IPS-18a (cell line): Measurements from ENCODE around the gene FANCI.
"Not testable (repeated sequence)": the region's sequence is repeated elsewhere in the genome, so short reads cannot be mapped to it uniquely, and the experiment has no call there.

Source experiments
- H3K27ac ChIP-seq: one replicate; pipeline ENCODE4 v1.5.1; 2013; ENCODE audit warnings: low read length
- H3K27me3 ChIP-seq: one replicate; pipeline ENCODE4 v1.6.1; 2013; ENCODE audit warnings: mild to moderate bottlenecking, low read length; ENCODE audit not compliant: control insufficient read depth, insufficient read depth
- H3K36me3 ChIP-seq: one replicate; pipeline ENCODE4 v1.6.1; 2013; ENCODE audit warnings: low read depth, low read length; ENCODE audit not compliant: control insufficient read depth
- H3K4me1 ChIP-seq: one replicate; pipeline ENCODE4 v1.6.1; 2013; ENCODE audit warnings: low read depth, low read length; ENCODE audit not compliant: control insufficient read depth
- H3K4me3 ChIP-seq: one replicate; pipeline ENCODE4 v1.5.1; 2013; ENCODE audit warnings: low read length
- H3K9ac ChIP-seq: one replicate; pipeline ENCODE4 v1.6.1; 2013; ENCODE audit warnings: mild to moderate bottlenecking, low read length, moderate library complexity
- H3K9me3 ChIP-seq: one replicate; pipeline ENCODE4 v1.6.1; 2013; ENCODE audit warnings: low read depth, low read length; ENCODE audit not compliant: control insufficient read depth

The FANCI gene

DNA sequence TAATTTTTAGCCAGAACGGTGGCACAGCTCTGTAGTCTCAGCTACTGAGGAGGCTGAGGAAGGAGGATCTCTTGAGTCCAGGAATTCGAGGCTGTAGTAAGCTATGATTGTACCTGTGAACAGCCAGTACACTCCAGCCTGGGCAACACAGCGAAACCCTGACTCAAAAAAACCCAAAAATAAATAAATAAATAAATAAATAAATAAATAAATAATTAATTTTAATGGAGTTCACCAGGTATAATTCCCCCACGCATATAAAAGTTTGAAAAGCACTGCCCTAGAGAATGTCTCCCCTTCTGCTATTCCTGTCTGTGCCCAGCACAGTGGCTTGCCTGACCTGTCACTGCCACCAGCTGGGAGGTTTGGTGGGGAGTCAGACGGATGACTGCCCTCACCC is 18.2 kb upstream of the FANCI start:
- Histone ChIP-seq H3K9ac (no peak overlapping the region), H3K27me3 (no peaks in the 10 kb centered on the region), H3K9me3 (no peaks in the 10 kb centered on the region), H3K4me1 (no peaks in the 10 kb centered on the region), H3K36me3 (no peaks in the 10 kb centered on the region), H3K4me3 (no peak overlapping the region), H3K27ac (no peak overlapping the region)

GRCh38 chr15:89226359-89227221 is 17.2 kb upstream of the FANCI start:
- H3K27me3 ChIP-seq = no peaks in the 10 kb centered on the region
- H3K9ac ChIP-seq = no peak overlapping the region
- no peaks in the 10 kb centered on the region for H3K4me1 ChIP-seq

GRCh38 chr15:89227425-89227824 is 16.4 kb upstream of the FANCI start:
- H3K9me3 ChIP-seq = no peaks in the 10 kb centered on the region
- H3K4me3 ChIP-seq = no peak overlapping the region
- no peaks in the 10 kb centered on the region for H3K4me1 ChIP-seq
- H3K27ac ChIP-seq = no peak overlapping the region
- H3K27me3 ChIP-seq = no peaks in the 10 kb centered on the region
- H3K36me3 ChIP-seq = no peaks in the 10 kb centered on the region
- H3K9ac ChIP-seq = no peak overlapping the region

More at GRCh38 chr15:89226359-89227221, 17.2 kb upstream of the FANCI start:
- Histone ChIP-seq H3K9me3 (no peaks in the 10 kb centered on the region), H3K27ac (no peak overlapping the region), H3K4me3 (no peak overlapping the region), H3K36me3 (no peaks in the 10 kb centered on the region)

GRCh38 chr15:89230277-89230676 is 13.5 kb upstream of the FANCI start:
- no peaks in the 10 kb centered on the region for H3K27me3 ChIP-seq
- no peak overlapping the region for H3K9ac ChIP-seq
- H3K4me1 ChIP-seq = no peaks in the 10 kb centered on the region
- H3K9me3 ChIP-seq = no peaks in the 10 kb centered on the region
- H3K4me3 ChIP-seq = no peak overlapping the region
- no peak overlapping the region for H3K27ac ChIP-seq
- H3K36me3 ChIP-seq = no peaks in the 10 kb centered on the region

DNA sequence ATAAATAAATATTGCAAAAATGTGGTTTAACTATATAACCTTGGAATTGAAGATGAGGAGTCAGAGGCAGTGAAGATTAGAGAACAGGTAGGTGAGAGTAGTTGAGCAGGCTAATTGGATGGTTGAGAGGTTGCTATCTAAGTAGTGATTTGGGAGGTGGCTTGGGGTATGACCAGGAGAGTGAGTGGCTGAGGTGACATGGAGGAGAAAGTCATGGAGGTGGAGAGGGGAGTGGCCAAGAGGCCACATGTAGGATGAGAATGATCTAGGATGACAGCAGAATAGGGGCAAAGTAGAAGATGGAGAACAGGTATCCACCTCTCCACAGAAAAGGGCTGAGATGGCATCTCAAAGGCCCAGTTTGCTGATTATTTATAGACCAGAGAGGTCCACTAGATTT is 11.9 kb upstream of the FANCI start:
- Histone ChIP-seq H3K27me3 (no peaks in the 10 kb centered on the region), H3K36me3 (no peaks in the 10 kb centered on the region), H3K4me1 (no peaks in the 10 kb centered on the region), H3K9ac (no peak overlapping the region), H3K27ac (no peak overlapping the region), H3K4me3 (no peak overlapping the region), H3K9me3 (no peaks in the 10 kb centered on the region)

- H3K4me3 ChIP-seq, H3K4me1 ChIP-seq, H3K36me3 ChIP-seq, H3K9ac ChIP-seq, H3K27me3 ChIP-seq, H3K27ac ChIP-seq, H3K9me3 ChIP-seq: not testable (repeated sequence)
Observed at GRCh38 chr15:89239883-89240810, 3.6 kb upstream of the FANCI start.

GRCh38 chr15:89243046-89243690 is 611 bp upstream of the FANCI start:
- no peaks in the 10 kb centered on the region for H3K4me1 ChIP-seq
- H3K4me3 ChIP-seq = peak overlapping the region; percentile 94
- no peaks in the 10 kb centered on the region for H3K9me3 ChIP-seq
- H3K36me3 ChIP-seq = peaks cover 11% of the 10 kb centered on the region
- peak overlapping the region; percentile 83 for H3K9ac ChIP-seq
- no peak overlapping the region for H3K27ac ChIP-seq
- H3K27me3 ChIP-seq = no peaks in the 10 kb centered on the region

DNA sequence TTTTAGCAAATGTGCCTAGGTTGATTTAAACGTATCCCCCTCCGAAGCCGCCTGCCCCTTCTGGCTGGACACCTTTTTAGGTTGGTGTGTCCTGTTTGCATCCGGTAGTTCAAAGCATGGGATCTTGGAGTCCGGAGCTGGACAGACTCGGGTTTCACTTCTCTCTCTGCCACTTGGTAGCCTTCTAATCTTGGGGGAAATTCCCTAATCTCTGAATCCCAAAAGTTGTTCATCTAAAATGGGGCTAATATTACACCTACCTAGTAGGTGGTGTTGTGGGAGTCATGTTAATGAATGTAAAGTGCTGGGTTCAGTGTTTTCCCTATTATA is 760 bp downstream of the FANCI start:
- Histone ChIP-seq H3K4me3 (peak overlapping the region; percentile 94), H3K27me3 (no peaks in the 10 kb centered on the region), H3K9ac (peak overlapping the region; percentile 83), H3K9me3 (no peaks in the 10 kb centered on the region), H3K36me3 (peaks cover 24% of the 10 kb centered on the region), H3K4me1 (no peaks in the 10 kb centered on the region), H3K27ac (peak overlapping the region; percentile 43)

DNA sequence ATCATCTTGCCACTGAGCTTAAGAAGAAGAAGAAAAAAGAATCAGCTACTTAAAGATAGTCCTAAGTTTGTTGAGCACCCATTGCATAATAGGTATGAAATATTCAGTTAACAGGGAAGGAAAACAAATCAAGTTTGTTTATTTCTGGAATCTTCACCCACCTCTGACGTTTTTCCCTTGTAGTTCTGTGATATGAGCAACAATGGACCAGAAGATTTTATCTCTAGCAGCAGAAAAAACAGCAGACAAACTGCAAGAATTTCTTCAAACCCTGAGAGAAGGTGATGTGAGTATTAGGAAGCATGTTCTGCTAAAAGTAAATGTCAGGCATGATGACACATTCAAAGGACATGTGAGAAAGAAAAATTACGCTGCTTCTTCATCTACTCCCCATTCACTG is 3.7 kb downstream of the FANCI start:
- Histone ChIP-seq H3K27ac (no peak overlapping the region), H3K27me3 (no peaks in the 10 kb centered on the region), H3K9ac (no peak overlapping the region), H3K4me3 (no peak overlapping the region), H3K36me3 (peaks cover 33% of the 10 kb centered on the region), H3K9me3 (no peaks in the 10 kb centered on the region), H3K4me1 (no peaks in the 10 kb centered on the region)

- Histone ChIP-seq H3K4me1 (no peaks in the 10 kb centered on the region), H3K36me3 (peaks cover 33% of the 10 kb centered on the region), H3K27ac (no peak overlapping the region), H3K9me3 (no peaks in the 10 kb centered on the region), H3K4me3 (no peak overlapping the region), H3K9ac (no peak overlapping the region), H3K27me3 (no peaks in the 10 kb centered on the region)
Observed at GRCh38 chr15:89248584-89248983, 4.8 kb downstream of the FANCI start.

- H3K4me1 ChIP-seq, H3K9me3 ChIP-seq, H3K27me3 ChIP-seq, H3K27ac ChIP-seq, H3K4me3 ChIP-seq, H3K9ac ChIP-seq: not testable (repeated sequence)
- peaks cover 38% of the 10 kb centered on the region for H3K36me3 ChIP-seq
Observed at GRCh38 chr15:89250142-89250541, 6.4 kb downstream of the FANCI start.
